Measurements from ENCODE around the gene MYO1B. TPM values are rescaled to one million over a fixed set of nuclear protein-coding genes. Genes with fewer than 3 reads are reported as not detected.

MYO1B gene
- total RNA-seq, 1 experiment from 2014 or later, result 2.5 TPM

DNA sequence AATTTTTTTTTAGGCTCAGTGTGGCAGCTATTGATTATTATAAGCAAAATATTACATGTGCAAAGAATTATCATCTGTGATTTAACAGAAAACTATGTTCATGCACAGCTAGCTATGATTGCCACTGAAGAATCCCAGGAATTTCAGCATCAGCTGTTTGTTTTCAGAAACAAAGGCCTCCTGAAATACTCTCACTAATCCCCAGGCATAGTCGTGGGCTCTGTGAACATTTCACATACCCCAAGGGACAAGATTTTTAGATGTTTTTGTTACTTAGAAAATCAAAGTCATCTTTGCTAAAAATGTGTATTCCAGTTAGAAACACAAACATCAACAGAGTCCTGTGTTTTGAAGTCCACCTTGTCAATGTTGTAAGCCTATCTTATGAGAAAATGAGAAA is 156.1 kb downstream of the MYO1B start:
- no peak for DNase-seq (ENCODE audit: low spot score)

GRCh38 chr2:191402966-191403565 is 157.9 kb downstream of the MYO1B start:
- no peak for DNase-seq (ENCODE audit: low spot score)

- peak; percentile 5 for DNase-seq (ENCODE audit: low spot score)
Observed at GRCh38 chr2:191404568-191404991, 159.4 kb downstream of the MYO1B start.

DNA sequence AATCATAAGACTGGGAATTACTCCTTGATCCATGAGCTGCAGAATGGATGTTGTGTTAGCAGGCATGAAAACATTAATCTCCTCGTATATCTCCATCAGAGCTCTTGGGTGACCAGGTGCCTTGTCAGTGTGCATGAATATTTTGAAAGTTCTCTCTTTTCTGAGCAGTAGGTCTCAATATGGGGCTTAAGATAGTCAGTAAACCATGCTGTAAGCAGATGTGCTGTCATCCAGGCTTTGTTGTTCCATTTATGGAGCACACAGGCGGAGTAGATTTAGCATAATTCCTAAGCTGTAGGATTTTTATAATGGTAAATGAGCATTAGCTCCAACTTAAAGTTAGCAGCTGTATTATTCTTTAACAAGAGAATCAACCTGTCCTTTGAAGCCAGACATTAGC is 160.3 kb downstream of the MYO1B start:
- DNase-seq (ENCODE audit: low spot score), result no peak

GRCh38 chr2:191410646-191411436 is 165.6 kb downstream of the MYO1B start:
- DNase-seq (ENCODE audit: low spot score), result no peak

- DNase-seq (ENCODE audit: low spot score), result no peak
Observed at GRCh38 chr2:191411472-191411871, 166.3 kb downstream of the MYO1B start.

GRCh38 chr2:191412353-191412752 is 167.1 kb downstream of the MYO1B start:
- no peak for DNase-seq (ENCODE audit: low spot score)

GRCh38 chr2:191415101-191415500 is 169.9 kb downstream of the MYO1B start:
- no peak for DNase-seq (ENCODE audit: low spot score)

DNA sequence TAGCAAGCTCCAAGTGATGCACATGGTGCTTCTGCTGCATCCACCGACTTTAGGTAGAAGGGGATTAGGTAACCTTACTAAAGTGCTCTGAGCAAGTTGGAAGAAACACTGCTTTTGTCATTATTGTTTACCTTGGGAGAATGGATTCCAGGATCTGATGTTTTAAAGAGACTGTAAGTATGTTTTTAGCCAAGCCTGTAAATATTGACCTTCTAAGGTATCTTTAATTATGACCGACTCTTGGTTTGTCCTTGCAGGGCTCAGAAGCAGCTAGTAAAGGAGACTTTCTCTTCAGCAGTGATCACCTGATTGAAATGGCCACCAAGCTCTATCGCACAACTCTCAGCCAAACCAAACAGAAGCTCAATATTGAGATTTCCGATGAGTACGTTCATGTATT is 170.7 kb downstream of the MYO1B start:
- DNase-seq (ENCODE audit: low spot score), result no peak

- DNase-seq (ENCODE audit: low spot score), result peak; percentile 16
Observed at GRCh38 chr2:191417746-191418145, 172.5 kb downstream of the MYO1B start.

GRCh38 chr2:191421950-191422349 is 176.7 kb downstream of the MYO1B start:
- DNase-seq (ENCODE audit: low spot score), result no peak

- DNase-seq (ENCODE audit: low spot score), result no peak
Observed at GRCh38 chr2:191427031-191427430, 181.8 kb downstream of the MYO1B start.

DNA sequence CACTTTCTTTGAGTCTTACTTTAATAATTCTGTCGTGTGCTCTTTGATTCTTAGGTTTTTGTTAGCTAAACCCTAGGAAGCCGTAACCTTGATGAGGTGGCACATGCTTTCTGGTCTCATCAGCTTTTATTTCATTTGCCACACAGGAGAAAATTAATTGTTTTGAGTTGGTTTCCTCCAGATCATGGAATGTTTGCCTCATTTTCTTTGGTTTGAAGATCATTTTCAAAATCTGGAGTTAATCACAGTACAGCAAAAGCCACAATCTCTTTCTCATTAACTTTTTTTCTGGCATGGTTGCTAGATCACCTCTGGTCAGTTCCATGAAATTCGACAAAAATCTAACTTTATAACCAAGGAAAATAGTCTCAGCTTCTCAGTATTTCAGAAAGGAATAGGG is 182.9 kb downstream of the MYO1B start:
- DNase-seq (ENCODE audit: low spot score), result no peak

- no peak for DNase-seq (ENCODE audit: low spot score)
Observed at GRCh38 chr2:191430476-191430875, 185.3 kb downstream of the MYO1B start.

DNA sequence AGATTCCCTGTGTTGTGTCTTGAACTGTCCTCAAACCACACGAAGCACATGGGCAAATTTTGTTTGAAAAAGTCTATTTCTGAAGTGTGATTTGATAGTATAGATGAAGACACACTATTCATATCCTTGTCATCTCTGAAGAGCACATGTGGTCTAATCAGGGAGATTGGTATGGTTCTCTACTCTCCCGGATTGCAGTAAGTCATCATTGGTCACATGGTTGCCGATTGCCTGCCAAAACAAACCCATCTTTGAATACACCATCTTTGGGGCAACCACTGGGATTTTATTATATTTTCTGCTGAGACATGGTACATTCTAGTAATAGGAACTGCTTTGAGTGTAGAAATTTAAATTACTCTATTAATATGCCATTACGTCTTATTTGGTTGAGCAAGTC is 186.9 kb downstream of the MYO1B start:
- no peak for DNase-seq (ENCODE audit: low spot score)

DNA sequence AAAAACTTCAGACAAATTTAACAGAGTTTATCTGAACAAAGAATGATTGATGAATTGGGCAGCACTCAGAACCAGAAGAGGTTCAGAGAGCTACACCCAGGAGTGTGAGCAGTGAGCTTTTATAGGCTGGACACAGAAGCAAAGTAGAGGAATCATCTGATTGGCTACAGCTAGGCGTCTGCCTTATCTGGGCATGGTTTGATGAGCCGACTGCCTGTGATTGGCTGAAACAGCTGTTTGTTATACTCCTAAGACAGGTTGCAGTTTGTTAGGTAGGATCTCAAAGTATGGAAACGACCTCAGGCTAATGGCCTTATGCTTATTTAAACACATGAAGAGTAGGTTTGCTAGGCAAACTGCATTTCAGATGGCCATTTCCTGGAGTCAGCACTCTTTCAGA is 188.9 kb downstream of the MYO1B start:
- DNase-seq (ENCODE audit: low spot score), result no peak

GRCh38 chr2:191435141-191435540 is 189.9 kb downstream of the MYO1B start:
- DNase-seq (ENCODE audit: low spot score), result no peak

DNA sequence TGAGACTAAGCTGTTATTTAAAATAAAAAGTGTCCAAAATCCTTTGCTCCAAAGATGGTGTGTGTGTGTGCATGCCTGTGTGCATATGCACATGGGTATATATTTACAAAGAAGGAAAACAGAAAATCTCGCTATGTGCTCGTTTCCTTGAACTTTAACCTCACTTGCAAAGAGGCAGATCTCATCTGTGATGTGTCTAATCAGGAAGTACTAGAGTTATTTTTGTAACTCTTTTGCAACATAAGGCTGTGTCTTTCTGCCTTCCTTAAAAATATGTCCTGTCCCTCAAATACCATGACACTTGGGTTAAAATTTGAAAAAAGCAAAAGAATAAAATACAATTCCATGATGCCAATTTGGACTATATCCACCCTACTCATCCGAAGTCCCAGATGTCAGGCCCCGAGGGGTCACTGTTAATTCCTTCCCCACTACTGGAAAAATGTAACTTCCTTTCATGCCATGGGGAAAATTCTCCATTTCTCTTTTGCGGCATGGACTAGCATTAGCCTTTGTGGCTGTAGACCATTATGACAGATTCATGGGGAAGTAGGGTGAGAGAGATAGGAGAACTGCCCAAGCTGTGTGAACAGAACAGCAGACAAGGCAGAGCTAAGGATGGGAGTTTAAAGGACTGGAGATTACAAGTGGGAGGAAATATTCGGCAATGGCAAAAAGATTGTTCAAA is 191.3 kb downstream of the MYO1B start:
- DNase-seq (ENCODE audit: low spot score), result no peak

GRCh38 chr2:191439481-191439880 is 194.3 kb downstream of the MYO1B start:
- no peak for DNase-seq (ENCODE audit: low spot score)

- DNase-seq (ENCODE audit: low spot score), result no peak
Observed at GRCh38 chr2:191441496-191442214, 196.5 kb downstream of the MYO1B start.

DNA sequence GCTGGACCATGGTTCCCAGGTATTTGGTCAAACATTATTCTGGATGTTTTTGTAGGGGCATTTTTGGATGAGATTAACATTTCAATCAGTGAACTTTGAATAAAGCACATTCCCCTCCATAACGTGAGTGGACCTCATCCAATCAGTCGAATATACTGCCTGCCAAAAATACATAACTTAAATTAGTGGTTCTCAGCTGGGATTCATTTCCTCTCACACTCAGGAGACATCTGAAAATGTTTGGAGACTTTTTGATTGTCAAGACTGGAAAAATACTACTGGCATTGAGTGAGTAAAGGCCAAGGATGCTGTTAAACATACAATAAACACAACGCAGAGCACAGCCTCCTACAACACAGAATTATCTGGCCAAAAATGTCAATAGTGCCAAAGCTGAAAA is 198.2 kb downstream of the MYO1B start:
- no peak for DNase-seq (ENCODE audit: low spot score)

DNA sequence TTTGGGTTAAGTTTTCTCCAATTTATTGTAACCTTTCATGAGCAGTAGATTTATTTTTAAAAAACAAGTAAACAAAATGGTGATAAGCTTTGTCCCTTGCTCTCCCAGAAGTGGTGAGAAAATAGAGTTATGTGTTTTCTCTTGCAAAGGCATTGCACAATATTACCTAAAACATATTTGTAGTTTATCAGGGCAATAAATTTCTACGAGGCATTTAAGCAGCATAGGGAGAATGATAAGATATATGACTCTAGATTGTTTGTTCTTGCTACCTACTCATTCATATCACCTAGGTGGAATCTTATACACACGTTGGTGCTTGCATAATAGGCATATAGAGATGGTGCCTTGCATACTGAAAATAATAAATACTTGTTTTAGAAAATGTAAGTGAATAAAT is 201.7 kb downstream of the MYO1B start:
- no peak for DNase-seq (ENCODE audit: low spot score)

All from HT-29 (cell line).